Activated CD4-positive, alpha-beta T cell treated with anti-CD3 and anti-CD28 coated beads, Interleukin-2, amount 50 U/mL, for 48 hours (primary cell): ENCODE data around the gene PIGZ.

Experiments
- DNase-seq, 2 experiments: peaks; one replicate each; pipeline ENCODE4 v3.0.0-alpha.2; 2020

PIGZ gene

DNA sequence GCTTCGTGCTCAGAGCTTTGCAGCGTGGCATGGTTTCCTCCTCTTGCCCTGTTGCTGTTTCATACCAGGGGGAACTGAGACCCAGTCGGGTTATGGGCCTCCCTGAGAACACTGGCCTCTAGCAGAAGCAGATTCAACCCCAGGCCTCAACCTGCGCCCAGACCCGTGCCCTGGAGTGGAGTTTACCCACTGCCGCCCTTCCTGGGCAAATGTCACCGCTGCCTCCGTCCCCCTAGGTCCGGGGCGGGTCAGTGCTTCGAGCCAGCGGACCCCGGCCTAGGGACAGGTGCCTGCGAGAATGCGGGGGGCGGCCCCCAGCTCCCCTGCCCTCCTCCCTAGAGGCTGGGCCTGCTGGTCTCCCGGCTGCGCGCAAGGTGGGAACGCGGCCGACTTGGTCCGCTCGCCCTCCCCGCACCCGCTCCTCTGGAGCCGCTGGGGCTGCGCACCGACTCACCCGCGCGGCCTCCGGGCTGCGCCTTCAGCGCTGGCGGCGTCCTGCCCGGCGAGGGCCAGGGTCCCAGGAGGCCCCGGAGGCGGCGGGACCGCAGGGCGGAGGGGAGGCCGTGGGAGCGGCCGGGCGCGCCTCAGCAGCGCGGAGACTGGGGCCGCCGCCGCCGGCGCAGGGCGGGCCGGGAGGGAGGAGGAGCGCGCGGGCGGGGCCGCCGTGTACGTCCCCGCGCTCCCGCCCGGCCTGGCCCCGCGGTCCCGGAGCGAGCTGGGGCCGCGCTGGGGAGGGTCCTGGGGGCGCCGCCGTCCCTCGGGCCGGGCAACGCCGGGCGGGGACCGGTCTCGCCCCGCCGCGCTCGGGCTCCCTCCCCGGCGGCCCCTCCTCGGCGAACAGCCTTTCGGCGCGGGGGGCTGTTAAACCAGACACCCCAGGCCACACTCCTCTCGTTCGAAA lies at the start of gene PIGZ:
Gene PIGZ (minus strand): TSS at position 601 of the 901 bp plus-strand sequence. CDS start 16,802 bp downstream, outside the sequence.
- peak; percentile 44 to 52 for DNase-seq

DNA sequence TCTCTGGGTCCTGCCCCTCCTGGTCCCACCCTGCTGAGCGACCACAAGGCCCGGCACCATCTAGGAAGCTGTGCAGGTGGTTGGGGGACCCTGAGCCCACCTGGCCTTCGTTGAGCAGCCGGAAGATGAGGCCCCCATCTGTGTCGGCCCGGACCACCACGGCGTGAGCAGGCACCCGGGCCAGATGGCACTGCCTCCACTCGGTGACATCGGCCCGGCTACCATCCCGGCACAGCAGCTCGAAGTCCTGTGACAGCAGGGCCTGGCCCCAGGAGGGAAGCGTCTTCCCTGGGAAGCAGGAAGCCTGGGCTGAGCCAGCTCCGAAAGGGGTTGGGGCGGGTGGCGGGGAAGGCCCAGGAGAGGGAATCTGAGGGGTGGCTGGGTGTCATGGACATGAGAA lies 48.4 kb upstream of the PIGZ start:
- DNase-seq: no peak

DNA sequence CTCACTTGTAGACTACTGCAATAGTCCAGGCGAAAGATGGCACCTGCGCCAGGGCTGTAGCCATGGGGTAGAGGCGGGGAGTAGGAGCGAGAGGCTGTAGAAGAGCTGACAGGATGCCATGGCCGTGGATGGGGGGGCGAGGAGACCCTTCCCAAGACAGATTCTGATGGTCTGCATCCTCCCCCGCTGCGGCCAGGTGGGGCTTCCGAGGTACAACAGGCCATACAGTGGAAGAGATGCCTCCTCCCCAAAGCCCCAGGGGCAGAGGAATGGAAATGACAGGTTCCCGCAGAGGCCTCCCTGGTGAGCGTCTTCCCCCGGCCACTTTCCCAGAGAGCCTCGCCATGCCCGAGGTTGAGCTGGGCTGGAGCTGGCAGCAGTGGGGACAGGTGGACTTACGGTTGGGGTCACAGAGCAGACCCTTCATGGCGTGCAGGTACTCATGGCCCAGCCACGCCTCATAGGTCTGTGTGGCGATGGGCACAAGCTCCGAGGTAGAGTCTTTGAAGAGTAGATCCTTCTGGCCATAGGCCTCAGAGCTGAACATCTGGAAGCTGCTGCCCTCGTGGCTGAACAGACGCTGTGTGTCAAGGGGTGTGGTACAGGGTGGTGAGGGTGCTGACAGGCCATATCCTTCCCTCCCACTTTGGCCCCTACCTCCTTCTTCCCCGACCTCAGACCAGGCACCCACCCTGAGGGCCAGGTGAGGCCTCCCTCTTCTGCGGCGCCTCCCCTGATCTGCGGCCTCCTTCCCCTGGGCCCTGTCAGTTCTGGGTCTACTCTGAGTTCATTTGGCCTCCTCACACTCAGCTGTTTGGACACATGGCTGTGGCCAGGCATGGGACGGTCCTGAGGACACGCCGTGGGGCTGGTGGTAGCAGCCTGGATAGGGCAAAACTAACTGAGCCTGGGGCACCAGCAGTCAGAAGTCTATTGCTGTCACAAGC lies 47.4 kb upstream of the PIGZ start:
- DNase-seq: no peak

- DNase-seq: no peak
Observed at GRCh38 chr3:197014942-197015575, 46.4 kb upstream of the PIGZ start.

DNA sequence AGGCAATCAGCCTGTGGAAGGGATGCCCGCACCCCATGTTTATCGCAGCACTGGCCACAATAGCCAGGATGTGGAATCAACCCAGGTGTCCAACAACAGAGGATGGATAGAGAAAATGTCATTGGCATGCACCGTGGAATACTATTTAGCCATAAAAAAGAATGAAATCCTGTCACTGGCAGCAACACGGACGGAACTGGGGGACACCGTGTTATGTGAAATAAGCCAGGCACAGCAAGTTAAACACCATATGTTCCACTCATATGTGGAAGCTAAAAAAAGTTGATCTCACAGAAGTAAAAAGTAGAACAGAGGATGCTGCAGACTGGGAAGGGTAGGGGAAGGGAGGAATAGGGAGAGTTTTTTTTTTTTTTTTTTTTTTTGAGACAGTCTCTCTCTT lies 45.4 kb upstream of the PIGZ start:
- no peak for DNase-seq

GRCh38 chr3:197012540-197012883 lies 43.9 kb upstream of the PIGZ start:
- DNase-seq: no peak

DNA sequence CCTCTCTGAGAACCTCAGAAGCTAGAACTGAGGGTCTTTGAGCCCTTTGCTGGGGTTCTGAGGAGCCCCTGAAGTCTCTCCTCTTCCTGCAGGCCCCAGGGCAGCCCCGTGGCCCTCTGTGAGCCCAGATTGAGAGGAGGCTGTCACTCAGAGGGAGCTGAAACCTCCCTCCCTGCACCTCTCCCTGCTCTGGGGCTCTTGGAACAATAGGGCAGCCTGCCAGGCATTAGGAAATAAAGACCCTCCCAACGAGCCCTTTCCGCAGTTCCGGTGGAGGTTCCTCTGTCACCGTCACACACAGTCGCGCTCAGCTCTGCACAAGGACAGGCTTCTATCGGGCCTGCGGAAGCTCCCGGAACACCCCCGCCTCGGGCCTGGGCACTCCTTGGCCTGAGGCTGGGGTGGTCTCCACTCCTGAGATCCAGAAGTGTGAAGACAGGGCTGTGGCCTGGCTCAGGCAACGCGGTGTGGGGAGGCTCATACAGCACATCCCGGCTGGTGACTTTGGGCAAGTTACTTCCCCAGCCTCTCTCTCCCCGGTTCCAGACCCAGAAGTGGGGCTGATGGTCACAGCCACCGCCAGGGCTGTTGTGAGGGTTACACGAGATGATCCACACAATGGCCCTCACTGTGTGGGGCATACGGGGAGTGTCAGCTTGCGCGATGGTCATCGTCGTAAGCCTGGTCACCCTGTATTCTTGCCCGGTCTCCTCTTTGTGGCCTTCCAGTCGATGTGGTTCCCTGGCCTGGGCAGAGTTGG lies 43.3 kb upstream of the PIGZ start:
- no peak for DNase-seq

DNA sequence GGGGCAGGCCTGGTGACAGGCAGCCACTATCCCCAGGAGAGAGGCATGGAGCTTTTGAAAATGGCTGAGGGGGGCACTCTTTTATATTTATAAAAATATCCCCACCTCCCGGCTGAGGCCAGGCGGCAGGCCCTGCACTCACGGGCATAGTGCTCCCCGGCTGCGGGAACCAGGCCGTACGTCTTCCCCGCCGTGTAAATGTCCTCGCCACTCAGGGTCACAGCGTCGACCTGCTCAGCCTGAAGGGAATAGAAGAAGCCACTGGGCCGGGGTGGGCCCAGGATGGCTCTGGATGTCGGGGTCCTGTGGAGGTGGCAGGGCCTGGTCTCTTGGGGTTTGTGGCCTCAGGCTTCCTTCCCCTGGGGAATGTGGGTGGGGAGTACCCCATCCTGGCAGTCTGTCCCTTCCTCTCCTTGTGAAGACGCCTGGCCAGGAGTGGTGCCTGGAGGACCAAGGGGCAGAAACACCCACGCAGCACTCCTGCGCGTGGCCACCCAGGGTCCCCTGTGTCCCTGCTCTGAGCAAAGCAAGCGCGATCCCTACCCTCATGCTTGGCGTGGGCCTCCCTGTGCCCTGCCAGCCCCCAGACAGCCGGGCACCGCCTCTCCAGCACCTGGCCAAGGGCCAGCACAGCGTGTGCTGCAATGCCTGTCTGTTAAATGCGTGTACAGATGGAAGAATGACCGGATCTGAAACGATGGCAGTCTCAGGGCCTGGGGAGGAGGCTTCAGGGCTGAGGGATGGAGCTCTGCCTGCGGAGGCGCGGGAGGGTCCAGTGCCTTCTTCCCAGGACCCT lies 42.1 kb upstream of the PIGZ start:
- DNase-seq: no peak

DNA sequence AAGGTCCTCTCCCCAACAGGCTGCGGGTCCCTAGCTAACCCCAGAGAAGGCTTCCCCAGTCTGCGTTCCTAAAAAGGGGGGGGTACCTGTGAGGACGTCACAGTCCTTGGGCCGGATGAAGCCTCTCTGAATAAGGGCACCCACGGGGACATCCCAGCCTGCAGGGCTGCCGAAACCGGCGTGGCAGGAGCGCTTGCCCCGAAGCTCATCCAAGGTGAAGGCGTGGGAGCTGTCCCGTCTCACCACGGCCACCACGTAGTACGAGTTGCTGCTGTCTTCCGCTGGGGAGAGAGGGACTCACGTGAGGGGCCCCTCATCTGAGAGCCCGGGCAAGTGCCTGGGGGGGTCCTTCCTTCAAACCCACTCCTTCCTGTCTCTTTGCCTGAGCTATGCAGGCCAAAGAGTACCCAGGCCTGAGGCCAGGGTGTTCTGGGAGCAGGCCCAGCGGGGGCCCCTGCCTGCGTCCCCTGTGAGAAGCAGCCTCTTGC lies 40.9 kb upstream of the PIGZ start:
- no peak for DNase-seq

DNA sequence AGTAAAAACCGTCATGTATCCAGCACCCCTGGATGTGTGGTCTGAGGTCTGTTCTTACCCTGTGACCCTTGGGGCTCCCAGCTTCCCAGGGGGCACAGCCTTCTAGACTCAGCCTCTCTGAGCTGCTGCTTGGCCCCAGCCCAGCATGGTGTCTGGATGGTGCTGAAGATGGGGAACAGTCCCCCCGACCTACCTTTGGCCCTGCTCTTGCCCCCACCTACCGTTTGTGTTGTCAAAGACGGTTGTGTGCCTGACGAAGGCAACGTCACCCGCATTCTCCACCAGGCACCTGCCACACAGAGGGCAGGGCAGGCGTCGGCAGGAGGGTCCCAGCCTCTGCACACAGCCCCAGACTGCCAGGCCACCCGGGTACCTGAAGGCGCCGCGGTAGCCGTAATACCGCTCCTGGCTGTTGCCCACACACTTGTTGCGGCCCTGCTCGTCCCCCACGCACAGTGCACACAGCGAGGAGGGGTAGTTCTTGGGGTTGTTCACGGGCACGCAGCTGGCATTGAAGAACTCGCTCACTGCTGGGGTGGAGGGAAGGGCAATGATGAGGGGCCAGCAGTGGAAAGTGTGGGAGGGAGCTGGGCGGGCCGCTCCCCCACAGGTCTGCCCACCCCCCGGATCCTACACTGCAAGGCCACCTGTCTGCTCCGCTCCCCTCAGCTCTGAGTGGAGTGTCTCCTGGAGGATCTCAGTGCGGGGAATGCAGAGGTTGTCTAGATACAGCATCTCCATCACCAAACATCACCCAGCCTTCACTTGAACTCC lies 40.0 kb upstream of the PIGZ start:
- no peak for DNase-seq

GRCh38 chr3:197007953-197008352 lies 39.3 kb upstream of the PIGZ start:
- DNase-seq: no peak

DNA sequence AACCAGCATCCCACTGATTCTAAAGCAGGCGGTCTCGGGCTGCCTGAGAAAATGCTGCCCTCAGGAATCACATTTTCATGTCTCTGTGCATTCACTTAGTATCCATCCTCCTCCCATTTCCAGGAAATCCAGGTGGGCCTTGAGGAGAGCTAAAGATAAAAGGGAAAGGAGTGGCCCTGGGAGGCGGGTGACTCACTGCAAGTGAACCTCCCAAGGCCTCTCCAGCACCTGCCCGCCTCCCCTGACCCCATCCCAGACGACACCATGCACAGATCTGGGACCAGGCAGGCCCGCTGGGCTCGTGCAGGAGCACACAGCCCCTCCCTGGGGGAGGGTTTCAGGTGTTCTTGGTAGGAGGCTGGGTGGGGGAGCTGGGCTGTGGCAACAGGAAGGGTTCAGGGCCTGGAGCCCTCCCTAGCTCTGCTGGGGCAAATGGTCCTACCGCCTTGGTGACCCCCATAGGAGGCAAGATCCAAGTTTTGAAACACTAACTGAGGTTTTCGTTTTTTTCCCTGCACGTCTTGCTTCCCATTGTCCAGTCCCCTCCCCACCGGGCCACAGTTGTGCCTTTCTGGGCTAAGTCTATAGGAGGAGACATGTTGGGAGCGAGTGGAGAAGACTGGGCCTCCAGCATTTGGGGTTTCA lies 38.8 kb upstream of the PIGZ start:
- no peak for DNase-seq

GRCh38 chr3:197006860-197007259 lies 38.2 kb upstream of the PIGZ start:
- no peak for DNase-seq

- DNase-seq: no peak
Observed at GRCh38 chr3:197006446-197006845, 37.8 kb upstream of the PIGZ start.

GRCh38 chr3:197003461-197004385 lies 35.1 kb upstream of the PIGZ start:
- peak; percentile 29 to 38 for DNase-seq

DNA sequence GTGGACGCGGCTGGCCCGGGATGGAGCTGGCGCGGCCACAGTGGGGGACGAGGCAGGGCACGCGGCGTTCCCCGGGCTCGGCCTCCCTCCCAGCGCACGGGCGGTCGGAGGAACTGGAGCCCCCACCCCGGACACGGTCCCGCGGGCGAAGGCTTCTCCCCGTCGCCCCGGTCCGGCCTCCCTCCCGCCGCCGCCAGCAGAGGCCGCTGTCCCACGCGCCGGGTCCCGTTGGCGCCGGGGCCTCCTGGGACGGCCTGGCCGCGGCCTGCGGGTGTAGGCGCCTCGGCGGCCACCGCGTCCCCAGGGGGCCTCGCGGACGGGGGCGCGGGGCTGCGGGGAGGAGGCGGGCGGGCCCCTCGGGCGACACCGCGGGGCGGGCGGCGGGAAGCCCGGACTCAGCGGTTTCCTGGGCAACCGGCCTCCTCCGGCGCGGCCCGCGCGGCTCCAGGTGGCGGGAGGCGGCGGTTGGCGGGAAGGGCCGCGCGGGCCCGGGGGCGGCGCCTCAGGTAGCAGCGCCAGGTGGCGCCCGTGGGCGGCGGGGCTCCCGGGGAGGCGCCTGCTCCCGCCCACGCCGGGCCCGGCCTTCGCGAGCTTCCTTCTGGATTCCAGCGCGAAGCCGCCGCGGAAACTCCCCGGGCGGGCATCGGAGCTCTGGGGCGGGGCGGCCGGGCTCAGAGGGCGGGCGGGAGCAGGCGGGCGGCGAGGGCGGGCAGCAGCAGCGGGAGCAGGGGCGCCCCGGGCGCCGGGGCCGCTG lies 34.2 kb upstream of the PIGZ start:
- DNase-seq: peak; percentile 84 to 87

- no peak for DNase-seq
Observed at GRCh38 chr3:197001972-197002700, 33.5 kb upstream of the PIGZ start.
